Psoas muscle (tissue), 8 donors: Measurements from ENCODE around the gene CDH18. TPM values are rescaled to one million over a fixed set of nuclear protein-coding genes. Genes with fewer than 3 reads are reported as not detected.

Source experiments
- ATAC-seq, 4 donors: fragments of 200-7000 bp; cut with Tn5 transposase; one replicate each; pipeline ENCODE4 v1.9.1; 2020; ENCODE audit warnings: moderate library complexity in 3 of 4, mild to moderate bottlenecking in 2 of 4
- DNase-seq, 2 donors: peaks; one replicate each; pipeline ENCODE4 v3.0.0-alpha.2; 2020
- H3K27ac ChIP-seq: fragments of 200-600 bp; one replicate; pipeline ENCODE4 v1.8.0; 2022
- H3K27me3 ChIP-seq, 3 donors: fragments of 200-600 bp in 1 of 3; one replicate each; pipeline versions ENCODE4 v1.6.1 to v1.8.0; 2013 to 2022; ENCODE audit warnings: low read length in 2 of 3, mild to moderate bottlenecking in 2 of 3, moderate library complexity in 1 of 3; ENCODE audit not compliant: insufficient read depth in 3 of 3
- H3K36me3 ChIP-seq, 2 donors: fragments of 200-600 bp in 1 of 2; one replicate each; pipeline versions ENCODE4 v1.6.1 to v1.8.0; 2013 to 2022; ENCODE audit warnings: low read depth in 1 of 2, mild to moderate bottlenecking in 1 of 2, moderate library complexity in 1 of 2; ENCODE audit not compliant: insufficient read depth in 1 of 2
- H3K4me1 ChIP-seq: fragments of 200-600 bp; one replicate; pipeline ENCODE4 v1.8.0; 2022
- H3K4me3 ChIP-seq: fragments of 200-600 bp; one replicate; pipeline ENCODE4 v1.8.0; 2022; ENCODE audit warnings: mild to moderate bottlenecking
- H3K9me3 ChIP-seq: fragments of 200-600 bp; one replicate; pipeline ENCODE4 v1.8.0; 2022
- WGBS, 3 donors: extraction: QIAGEN DNeasy Blood & Tissue Kit; methylation state at CpG; one replicate each; pipeline versions ENCODE4 v1.1.6 to v1.1.7; 2013; 5-methylcytosine and 5-hydroxymethylcytosine counted together
- intact Hi-C, 2 donors: fragments of 100-400 bp; cut with DNase I; formaldehyde crosslinking; loops; one replicate each; pipeline versions ENCODE4 v1.11.0 to v1.14.2; 2022
- polyA plus RNA-seq, 3 donors: library from polyadenylated mRNA; stranded (reverse); fragments of 200-250 nt; gene quantifications; one replicate each; pipeline ENCODE4 v1.2.3, GENCODE V29; 2013
- total RNA-seq, 4 donors: library from RNA; stranded (reverse); fragmentation: NEBNext Ultra II Directional in 2 of 4; extraction: Animal tissue kit (Norgen Biotek cat#: 25700) in 2 of 4; gene quantifications; one replicate each; pipeline versions ENCODE4 v1.2.1 to v1.2.4, GENCODE V29; 2021 to 2023
- TF ChIP-seq, protein P1 (sequence below): fragments of 200-600 bp; IDR thresholded peaks from one replicate; pipeline ENCODE4 v1.8.0; 2022; ENCODE audit warnings: antibody characterized with exemption
- donor health status: healthy with polysubstance abuse.
- donor health status: DM: no; HTN: no; CAD: no; lungs with moderate emphysema.
- donor health status: Bipolar disorder and iron deficiency.
- donor health status: healthy.
- donor health status: DM: yes; HTN: yes; CAD: no.
- donor health status: DM: no; HTN: no; CAD: no.
- donor health status: DM: no; HTN: no; CAD: no.
- donor health status: DM: yes; HTN: yes; CAD: no.

Gene CDH18
- total and polyA plus RNA-seq, 7 donors, result 0.03 TPM; not detected in 5

DNA sequence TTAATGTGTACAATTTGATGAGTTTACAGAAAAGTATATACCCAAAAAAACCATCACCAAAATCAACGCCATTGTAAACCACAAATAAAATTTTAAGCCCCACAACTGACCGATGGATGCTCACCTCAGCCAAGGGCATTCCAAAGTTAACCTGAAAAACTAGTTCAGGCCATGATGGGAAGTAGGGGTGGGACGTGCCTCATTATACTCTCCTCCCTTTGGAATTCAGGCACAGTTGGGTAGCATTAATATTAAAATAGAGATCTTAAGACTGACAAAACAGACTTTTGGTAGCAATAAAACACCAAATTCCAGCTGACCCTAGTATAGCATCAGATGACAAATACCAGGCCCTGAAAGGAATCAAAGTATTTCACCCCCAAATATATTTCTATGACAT is 129.0 kb downstream of the CDH18 start:
- intact Hi-C loops, result no loop called here
- no peak for ATAC-seq

DNA sequence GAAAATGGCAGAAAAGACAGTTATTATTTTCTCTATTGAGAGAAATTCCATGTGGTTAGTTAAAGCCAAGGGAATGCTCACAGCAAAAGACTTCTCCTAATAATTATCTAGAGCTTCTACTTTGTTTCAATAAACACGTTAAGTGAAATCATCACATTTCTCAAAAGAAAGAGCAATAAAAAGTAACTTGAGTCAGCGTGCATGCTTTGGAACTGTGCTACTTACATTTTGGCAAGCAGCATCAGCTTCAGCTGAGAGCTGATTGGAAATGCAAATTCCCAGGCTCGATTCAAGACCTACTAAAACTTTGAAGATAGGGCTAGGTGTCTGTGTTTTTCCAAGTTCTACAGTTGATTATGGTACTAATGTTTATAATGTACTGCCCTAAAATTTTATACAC is 132.1 kb downstream of the CDH18 start:
- ATAC-seq (no peak), DNase-seq (no peak)
- Histone ChIP-seq H3K9me3 (no peaks in the 10 kb centered on the region), H3K4me1 (no peaks in the 10 kb centered on the region), H3K27ac (no peak overlapping the region), H3K27me3 (no peaks in the 10 kb centered on the region), H3K4me3 (no peak overlapping the region), H3K36me3 (no peaks in the 10 kb centered on the region)
- intact Hi-C loops, result no loop called here
- 13 to 37% (median 18%) methylated on average over 3 of the region's 3 CpGs for WGBS, 3 donors
- TF ChIP-seq, protein P1, sequence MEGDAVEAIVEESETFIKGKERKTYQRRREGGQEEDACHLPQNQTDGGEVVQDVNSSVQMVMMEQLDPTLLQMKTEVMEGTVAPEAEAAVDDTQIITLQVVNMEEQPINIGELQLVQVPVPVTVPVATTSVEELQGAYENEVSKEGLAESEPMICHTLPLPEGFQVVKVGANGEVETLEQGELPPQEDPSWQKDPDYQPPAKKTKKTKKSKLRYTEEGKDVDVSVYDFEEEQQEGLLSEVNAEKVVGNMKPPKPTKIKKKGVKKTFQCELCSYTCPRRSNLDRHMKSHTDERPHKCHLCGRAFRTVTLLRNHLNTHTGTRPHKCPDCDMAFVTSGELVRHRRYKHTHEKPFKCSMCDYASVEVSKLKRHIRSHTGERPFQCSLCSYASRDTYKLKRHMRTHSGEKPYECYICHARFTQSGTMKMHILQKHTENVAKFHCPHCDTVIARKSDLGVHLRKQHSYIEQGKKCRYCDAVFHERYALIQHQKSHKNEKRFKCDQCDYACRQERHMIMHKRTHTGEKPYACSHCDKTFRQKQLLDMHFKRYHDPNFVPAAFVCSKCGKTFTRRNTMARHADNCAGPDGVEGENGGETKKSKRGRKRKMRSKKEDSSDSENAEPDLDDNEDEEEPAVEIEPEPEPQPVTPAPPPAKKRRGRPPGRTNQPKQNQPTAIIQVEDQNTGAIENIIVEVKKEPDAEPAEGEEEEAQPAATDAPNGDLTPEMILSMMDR, result no peak

More for the DNA sequence above, 129.0 kb downstream of the CDH18 start:
- no peaks in the 10 kb centered on the region for H3K9me3 ChIP-seq
- H3K27me3 ChIP-seq, result no peaks in the 10 kb centered on the region
- DNase-seq, result no peak
- WGBS, 3 donors, result 66 to 79% (median 78%) methylated on average over 3 of the region's 3 CpGs
- H3K4me3 ChIP-seq, result no peak overlapping the region
- H3K36me3 ChIP-seq, result no peaks in the 10 kb centered on the region
- no peaks in the 10 kb centered on the region for H3K4me1 ChIP-seq
- TF ChIP-seq, protein P1, result no peak
- no peak overlapping the region for H3K27ac ChIP-seq

DNA sequence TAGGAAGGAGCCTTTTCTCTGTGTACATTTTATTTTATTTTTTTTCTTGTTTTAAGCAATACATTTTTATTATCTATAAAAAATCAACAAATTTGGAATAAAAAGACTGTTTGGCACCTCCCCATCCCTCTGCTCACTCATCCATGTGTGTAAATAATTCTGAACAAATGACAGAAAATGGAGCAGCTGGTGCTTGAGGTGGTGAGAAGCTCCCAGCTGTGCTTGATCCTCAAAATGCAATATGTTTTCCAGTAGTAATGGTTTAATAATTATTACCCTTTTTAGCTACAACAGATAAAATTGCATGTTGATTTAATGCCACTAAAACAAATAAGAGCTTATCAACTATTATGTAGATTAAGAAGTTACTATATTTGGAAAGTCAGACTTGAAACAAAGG is 132.5 kb downstream of the CDH18 start:
- H3K9me3 ChIP-seq, result no peaks in the 10 kb centered on the region
- H3K4me1 ChIP-seq, result no peaks in the 10 kb centered on the region
- intact Hi-C loops, result no loop called here
- DNase-seq, result no peak
- TF ChIP-seq, protein P1, result no peak
- no peaks in the 10 kb centered on the region for H3K36me3 ChIP-seq
- H3K27ac ChIP-seq, result no peak overlapping the region
- no peaks in the 10 kb centered on the region for H3K27me3 ChIP-seq
- H3K4me3 ChIP-seq, result no peak overlapping the region
- ATAC-seq, result no peak

DNA sequence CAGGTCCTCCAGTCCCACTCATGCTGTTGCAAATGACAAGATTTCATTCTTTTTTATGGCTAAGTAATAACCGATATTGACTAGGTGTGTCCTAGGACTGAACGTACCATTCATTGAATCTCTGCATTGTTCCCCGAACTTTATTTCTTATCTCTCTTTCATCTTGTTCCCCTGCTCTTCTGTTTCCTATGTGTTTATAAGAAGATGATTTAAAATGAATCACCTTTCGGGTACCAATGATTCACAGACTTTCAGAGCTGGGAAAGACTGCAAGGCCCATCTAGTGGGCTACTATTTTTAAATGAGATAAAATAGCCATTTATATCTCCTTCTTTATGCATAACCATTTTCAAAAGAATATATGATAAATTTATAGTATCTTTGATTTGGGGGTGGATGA is 133.0 kb downstream of the CDH18 start:
- 81 to 89% (median 85%) methylated on average over 4 of the region's 4 CpGs for WGBS, 3 donors
- ATAC-seq (no peak), DNase-seq (no peak)
- TF ChIP-seq, protein P1, result no peak
- Histone ChIP-seq H3K36me3 (no peaks in the 10 kb centered on the region), H3K4me3 (no peak overlapping the region), H3K4me1 (no peaks in the 10 kb centered on the region), H3K9me3 (no peaks in the 10 kb centered on the region), H3K27me3 (no peaks in the 10 kb centered on the region), H3K27ac (no peak overlapping the region)
- intact Hi-C loops, result no loop called here

DNA sequence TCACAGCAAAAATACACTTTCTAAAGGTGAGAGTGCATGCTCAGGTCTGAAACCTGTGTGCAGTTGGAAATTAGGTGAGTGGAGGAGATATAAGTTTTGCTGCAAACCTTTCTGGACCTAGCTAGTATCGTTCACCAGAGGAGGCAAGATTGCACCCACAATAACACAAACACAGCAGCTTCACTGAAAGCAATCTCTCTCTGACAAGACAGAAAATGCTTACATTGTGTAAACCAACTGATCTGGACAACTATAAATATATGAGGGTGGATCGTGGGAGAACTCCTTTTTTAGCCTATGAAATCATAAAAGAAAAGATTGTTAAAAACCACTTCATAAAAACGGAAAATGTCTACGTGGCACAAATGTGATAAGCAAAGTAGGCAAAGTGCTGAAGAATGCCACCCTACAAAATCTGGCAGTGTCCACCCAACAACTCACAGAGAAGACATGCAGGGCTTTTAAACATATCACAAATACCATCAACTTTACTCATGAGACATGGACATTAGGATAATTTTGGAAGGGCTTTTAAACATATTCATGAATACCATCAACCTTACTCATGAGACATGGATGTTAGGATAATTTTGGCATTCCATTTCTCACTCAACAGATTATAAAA is 134.3 kb downstream of the CDH18 start:
- Histone ChIP-seq H3K4me1 (no peaks in the 10 kb centered on the region), H3K36me3 (no peaks in the 10 kb centered on the region), H3K27ac (no peak overlapping the region), H3K9me3 (no peaks in the 10 kb centered on the region), H3K4me3 (no peak overlapping the region), H3K27me3 (no peaks in the 10 kb centered on the region)
- 36 to 51% (median 47%) methylated on average over 4 of the region's 4 CpGs for WGBS, 3 donors
- no peak for ATAC-seq
- TF ChIP-seq, protein P1, result no peak
- DNase-seq, result no peak
- intact Hi-C loops, result no loop called here
